HG02943 (cell line): ENCODE results near the gene LCN1.

Experiments used
- ATAC-seq: cut with Tn5 transposase; IDR thresholded peaks from one replicate; pipeline ENCODE4 v1.9.1; 2021; ENCODE audit warnings: mild to moderate bottlenecking, low read depth, moderate library complexity; ENCODE audit not compliant: unreplicated experiment

The LCN1 gene

DNA sequence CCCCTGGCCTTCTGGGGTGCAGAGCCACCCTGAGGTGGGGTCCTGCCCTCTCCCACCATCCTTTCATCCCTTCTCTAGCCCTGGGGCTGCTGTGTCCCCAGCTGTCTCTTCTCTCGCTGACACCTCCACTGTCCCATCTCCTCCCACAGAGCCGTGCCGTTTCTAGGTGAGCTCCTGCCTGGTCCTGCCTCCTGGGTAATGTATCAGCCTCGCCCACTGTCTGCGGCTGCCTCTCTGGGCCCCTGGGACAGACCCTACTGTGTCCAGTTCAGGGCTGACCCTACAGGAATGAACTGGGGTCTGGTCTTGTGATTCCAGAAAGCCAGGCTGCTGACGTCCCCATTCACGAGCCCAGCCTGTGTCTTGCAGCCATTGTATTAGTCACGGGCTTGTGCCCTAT lies 44.4 kb downstream of the LCN1 start:
- no peak for ATAC-seq

DNA sequence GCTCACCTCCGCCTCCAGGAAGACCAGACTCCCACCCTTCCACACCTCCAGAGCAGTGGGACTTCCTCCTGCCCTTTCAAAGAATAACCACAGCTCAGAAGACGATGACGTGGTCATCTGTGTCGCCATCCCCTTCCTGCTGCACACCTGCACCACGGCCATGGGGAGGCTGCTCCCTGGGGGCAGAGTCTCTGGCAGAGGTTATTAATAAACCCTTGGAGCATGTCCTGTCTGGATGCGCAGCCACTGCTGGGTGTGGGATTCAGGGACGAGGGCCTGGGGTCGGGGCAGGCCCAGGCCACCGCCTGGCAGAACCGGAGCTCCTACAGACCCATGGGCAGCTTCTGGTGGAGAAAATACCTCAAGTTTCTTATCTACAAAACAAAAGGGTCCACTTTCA lies 45.3 kb downstream of the LCN1 start:
- no peak for ATAC-seq

DNA sequence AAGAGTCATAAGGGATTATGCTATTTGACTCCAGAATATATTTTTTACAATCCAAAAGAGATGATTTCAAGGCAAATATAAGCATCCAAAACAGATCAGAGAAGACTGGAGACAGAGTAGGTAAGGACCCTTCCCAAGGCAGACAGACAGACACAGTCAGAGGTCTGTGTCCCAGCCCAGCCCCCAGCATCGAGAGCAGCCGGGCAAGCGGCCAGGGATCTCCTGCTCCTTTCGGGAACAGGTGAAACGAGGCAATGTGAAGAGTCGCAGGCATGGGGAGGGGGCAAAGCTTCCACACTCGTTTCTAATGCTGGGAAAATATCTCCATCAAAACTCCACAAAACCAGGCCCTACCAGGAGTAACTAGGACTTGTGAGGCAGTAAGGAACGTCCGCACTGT lies 46.1 kb downstream of the LCN1 start:
- ATAC-seq, result no peak

DNA sequence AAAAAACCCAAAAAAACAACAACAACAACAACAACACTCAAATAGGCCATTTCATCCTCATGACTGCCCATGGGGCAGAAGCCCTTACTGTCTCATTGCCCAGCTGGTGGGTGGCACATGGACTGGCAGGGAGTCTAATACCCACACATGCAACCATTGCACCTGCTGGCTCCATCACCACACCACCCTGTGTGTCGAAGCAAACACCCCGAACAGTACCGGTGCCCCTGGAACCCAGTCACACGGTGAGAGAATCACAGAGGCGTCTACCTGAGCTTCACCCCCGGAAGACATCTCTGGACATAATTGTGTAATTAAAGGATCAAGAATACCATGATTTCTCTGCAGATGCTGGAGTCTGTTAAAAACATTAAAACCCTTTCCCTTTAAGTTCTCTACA lies 46.8 kb downstream of the LCN1 start:
- no peak for ATAC-seq

DNA sequence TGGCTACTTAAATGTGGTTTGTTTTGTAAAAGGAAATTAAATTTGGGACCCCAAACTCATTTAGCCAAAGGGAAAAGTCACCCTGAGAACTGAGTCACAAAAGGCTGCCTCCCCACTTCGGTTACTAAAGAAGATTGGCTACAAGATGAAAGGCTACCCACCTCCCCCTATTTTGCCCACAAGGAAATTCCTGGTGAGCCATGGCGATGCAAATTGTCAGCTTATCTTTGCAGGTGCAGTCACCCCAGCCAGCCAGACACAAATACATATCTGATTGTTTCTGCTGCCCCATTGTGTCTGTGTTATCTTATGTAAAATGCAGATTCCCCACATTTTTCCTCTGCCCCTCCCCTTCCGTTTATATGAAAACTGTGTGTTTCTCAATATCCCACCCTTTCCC lies 49.2 kb downstream of the LCN1 start:
- no peak for ATAC-seq

DNA sequence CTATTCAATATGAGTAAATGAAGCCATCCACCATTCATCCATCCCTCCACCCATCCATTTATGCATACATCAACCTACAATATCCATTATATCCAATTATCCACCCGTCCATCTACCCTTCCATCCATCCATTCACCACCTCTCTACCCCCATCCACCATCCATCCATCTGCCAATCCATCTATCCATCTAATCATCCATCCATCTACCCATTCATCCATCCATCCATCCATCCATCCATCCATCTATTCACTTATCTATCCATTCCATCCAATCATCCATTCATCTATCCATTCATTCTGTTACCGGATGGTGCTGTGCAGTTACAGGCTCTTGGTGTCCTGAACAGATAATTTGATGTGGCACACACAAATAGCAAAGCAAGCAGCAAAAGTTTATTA lies 51.0 kb downstream of the LCN1 start:
- no peak for ATAC-seq

DNA sequence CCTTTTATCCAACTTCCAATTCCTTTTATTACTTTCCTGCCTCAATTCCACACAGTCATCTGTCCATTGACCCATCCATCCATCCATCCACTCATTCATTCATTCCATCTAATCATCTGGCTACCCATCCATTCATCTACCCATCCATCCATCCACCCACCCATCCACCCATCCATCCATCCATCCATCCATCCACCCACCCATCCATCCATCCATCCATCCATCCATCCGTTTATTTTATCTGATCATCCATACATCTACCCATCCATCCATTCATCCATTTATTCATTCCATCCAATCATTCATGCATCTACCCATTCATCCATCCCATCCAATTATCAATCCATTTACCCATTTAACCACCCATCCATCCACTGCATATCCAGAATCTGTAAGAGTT lies 51.9 kb downstream of the LCN1 start:
- ATAC-seq, result no peak

DNA sequence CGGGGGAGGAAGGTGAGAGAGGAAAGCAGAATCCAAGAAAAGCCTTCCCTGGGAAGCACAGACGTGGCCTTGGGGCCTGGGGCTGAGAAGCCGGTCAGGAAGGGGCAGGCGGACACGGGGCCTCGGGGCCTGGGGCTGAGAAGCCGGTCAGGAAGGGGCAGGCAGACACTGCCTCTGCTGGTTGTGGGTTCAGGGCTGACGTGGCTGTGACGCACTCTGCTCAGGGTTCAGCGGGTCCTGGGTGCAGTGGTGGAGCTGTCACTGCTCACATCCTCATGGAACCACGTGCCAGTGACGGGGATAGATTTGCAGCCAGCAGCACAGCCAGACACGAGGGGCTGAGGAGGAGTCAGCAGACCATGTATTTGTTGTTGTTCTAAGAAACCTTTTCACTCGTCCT lies 53.1 kb downstream of the LCN1 start:
- no peak for ATAC-seq

DNA sequence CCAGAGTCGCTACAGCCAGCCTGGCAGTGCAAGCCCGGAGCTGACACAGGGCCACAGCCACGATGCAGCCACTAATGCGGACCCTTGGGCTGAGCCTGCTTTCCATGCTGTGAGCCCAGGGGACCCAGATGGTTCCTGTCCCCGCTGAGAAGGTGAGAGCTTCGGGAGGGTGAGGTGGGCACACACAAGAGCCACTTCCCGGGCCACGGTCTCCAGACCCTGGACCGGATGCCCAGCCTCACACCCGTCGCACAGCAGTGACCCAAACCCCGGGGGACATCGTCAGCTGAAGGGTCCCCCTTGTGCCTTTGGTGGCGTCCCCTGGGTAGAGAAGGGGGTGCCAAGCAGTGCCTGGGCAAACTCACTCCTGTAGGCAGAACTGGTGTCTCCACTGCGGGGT lies 53.7 kb downstream of the LCN1 start:
- no peak for ATAC-seq
